ENCODE data around the gene MYCBPAP. TPM values are rescaled to one million over a fixed set of nuclear protein-coding genes. Genes with fewer than 3 reads are reported as not detected.

The MYCBPAP gene
- total RNA-seq, 1 experiment from 2014 or later: not detected

- H3K27me3 ChIP-seq (ENCODE audit: insufficient read depth, low read length): no peaks in the 10 kb centered on the region
- ATAC-seq (no peak), DNase-seq (ENCODE audit: low read depth, low spot score) (no peak)
- H3K27ac ChIP-seq (ENCODE audit: low read depth, low read length): no peak overlapping the region
- no peak overlapping the region for H3K9ac ChIP-seq (ENCODE audit: low read length)
- ChIA-PET RAD21 (ENCODE audit: low non-redundant PET in 1 of 2, low total read pairs in 2 of 2, uncharacterized antibody in 2 of 2, unreplicated experiment in 2 of 2) (no interaction called here), POLR2A (no interaction called here), CTCF (interaction anchor here (1.0 kb wide), 1 partner anchor 20 kb away, joined by 3 read pairs; no protein-coding TSS in a partner anchor)
- intact Hi-C loops (cut with micrococcal nuclease): no loop called here
- H2AFZ ChIP-seq (ENCODE audit: low read depth, low read length, poor library complexity, severe bottlenecking): no peak overlapping the region
- no peaks in the 10 kb centered on the region for H3K79me2 ChIP-seq (ENCODE audit: insufficient read depth, low read length)
- H3K9me2 ChIP-seq (ENCODE audit: insufficient read depth): no peaks in the 10 kb centered on the region
- no peak overlapping the region for H3K4me3 ChIP-seq (replicated peaks in 1 of 2; ENCODE audit: low read depth in 1 of 2, low read length in 2 of 2)
- H3K9me3 ChIP-seq (ENCODE audit: control insufficient read depth in 1 of 2, insufficient read depth in 1 of 2, low read depth in 1 of 2, low read length in 2 of 2): no peaks in the 10 kb centered on the region
- H3K4me2 ChIP-seq (ENCODE audit: low read length): no peak overlapping the region
- H3K36me3 ChIP-seq (ENCODE audit: control insufficient read depth in 1 of 2, insufficient read depth in 2 of 2, low read length in 2 of 2): no peaks in the 10 kb centered on the region
- H3K4me1 ChIP-seq (ENCODE audit: control insufficient read depth in 1 of 2, insufficient read depth in 2 of 2, low read length in 2 of 2): peaks cover 0 to 6% of the 10 kb centered on the region in 2 experiments; a peak in 1 of 4 replicates
- TF ChIP-seq EGR1 (IDR thresholded peaks at IDR 0.05; ENCODE audit: low read depth): no peak
- no peak for TF ChIP-seq ATF3 (IDR thresholded peaks at IDR 0.05)
- TF ChIP-seq CBX3 (IDR thresholded peaks at IDR 0.05; ENCODE audit: low read depth): no peak
- no peak for TF ChIP-seq SRF (IDR thresholded peaks at IDR 0.05; ENCODE audit: low read depth)
- TF ChIP-seq ZNF274 (IDR thresholded peaks at IDR 0.05; ENCODE audit: low read depth, low read length): no peak
- TF ChIP-seq ELF1 (IDR thresholded peaks at IDR 0.05; ENCODE audit: borderline replicate concordance, low read depth): no peak
- no TSS peak for BruUV-seq (replicated peaks)
- H4K20me1 ChIP-seq (ENCODE audit: insufficient read depth): no peaks in the 10 kb centered on the region
Observed at GRCh38 chr17:50520483-50520882, 12.2 kb downstream of the MYCBPAP start.

- Histone ChIP-seq H3K27me3 (ENCODE audit: insufficient read depth, low read length) (no peaks in the 10 kb centered on the region), H3K4me1 (ENCODE audit: control insufficient read depth in 1 of 2, insufficient read depth in 2 of 2, low read length in 2 of 2) (peaks cover 0 to 6% of the 10 kb centered on the region in 2 experiments; a peak in 1 of 4 replicates), H2AFZ (ENCODE audit: low read depth, low read length, poor library complexity, severe bottlenecking) (no peak overlapping the region), H3K36me3 (ENCODE audit: control insufficient read depth in 1 of 2, insufficient read depth in 2 of 2, low read length in 2 of 2) (no peaks in the 10 kb centered on the region), H3K4me3 (replicated peaks in 1 of 2; ENCODE audit: low read depth in 1 of 2, low read length in 2 of 2) (no peak overlapping the region), H3K4me2 (ENCODE audit: low read length) (no peak overlapping the region), H4K20me1 (ENCODE audit: insufficient read depth) (no peaks in the 10 kb centered on the region), H3K27ac (ENCODE audit: low read depth, low read length) (no peak overlapping the region), H3K9me2 (ENCODE audit: insufficient read depth) (no peaks in the 10 kb centered on the region), H3K9ac (ENCODE audit: low read length) (no peak overlapping the region), H3K9me3 (ENCODE audit: control insufficient read depth in 1 of 2, insufficient read depth in 1 of 2, low read depth in 1 of 2, low read length in 2 of 2) (no peaks in the 10 kb centered on the region), H3K79me2 (ENCODE audit: insufficient read depth, low read length) (no peaks in the 10 kb centered on the region)
- ChIA-PET CTCF (interaction anchor here (1.0 kb wide), 1 partner anchor 21 kb away, joined by 3 read pairs; no protein-coding TSS in a partner anchor), POLR2A (no interaction called here), RAD21 (ENCODE audit: low non-redundant PET in 1 of 2, low total read pairs in 2 of 2, uncharacterized antibody in 2 of 2, unreplicated experiment in 2 of 2) (interaction anchor here in 1 of 2 experiments (0.6 kb wide), 1 partner anchor 143 kb away, joined by 5 read pairs; no protein-coding TSS in a partner anchor)
- DNase-seq (ENCODE audit: low read depth, low spot score) (no peak), ATAC-seq (no peak)
- intact Hi-C loops (cut with micrococcal nuclease): no loop called here
- no TSS peak for BruUV-seq (replicated peaks)
- TF ChIP-seq JUND (IDR thresholded peaks at IDR 0.05) (no peak), YY1 (IDR thresholded peaks at IDR 0.05; ENCODE audit: extremely low read depth, insufficient replicate concordance, low read depth, low read length) (no peak), ZFX (IDR thresholded peaks at IDR 0.05) (no peak), ATF3 (IDR thresholded peaks at IDR 0.05) (no peak), CTCF (IDR thresholded peaks at IDR 0.05 in 2 of 3, conservative IDR thresholded peaks at IDR 0.05 in 1 of 3; ENCODE audit: borderline replicate concordance in 1 of 3, insufficient read depth in 1 of 3, low read depth in 2 of 3, low read length in 2 of 3) (no peak), ZBTB33 (IDR thresholded peaks at IDR 0.05; ENCODE audit: extremely low read depth, insufficient replicate concordance, low read length) (no peak), SRF (IDR thresholded peaks at IDR 0.05; ENCODE audit: low read depth) (no peak), EZH2 (IDR thresholded peaks at IDR 0.05) (no peak), TCF7L2 (IDR thresholded peaks at IDR 0.05; ENCODE audit: borderline replicate concordance, extremely low read depth, insufficient read depth, insufficient read length) (no peak), EGR1 (IDR thresholded peaks at IDR 0.05; ENCODE audit: low read depth) (no peak), MAX (IDR thresholded peaks at IDR 0.05) (no peak), FOSL1 (IDR thresholded peaks at IDR 0.05; ENCODE audit: low read depth) (no peak), POLR2A (IDR thresholded peaks at IDR 0.05; ENCODE audit: borderline replicate concordance, extremely low read depth, insufficient read depth, insufficient read length) (no peak), POLR2AphosphoS5 (IDR thresholded peaks at IDR 0.05; ENCODE audit: low read depth, low read length) (no peak)
Observed at GRCh38 chr17:50521514-50521913, 13.3 kb downstream of the MYCBPAP start.
